ENCODE data around the gene GABBR2. TPM values are rescaled to one million over a fixed set of nuclear protein-coding genes. Genes with fewer than 3 reads are reported as not detected.

GABBR2 gene
- total RNA-seq, 1 experiment from 2014 or later: not detected

DNA sequence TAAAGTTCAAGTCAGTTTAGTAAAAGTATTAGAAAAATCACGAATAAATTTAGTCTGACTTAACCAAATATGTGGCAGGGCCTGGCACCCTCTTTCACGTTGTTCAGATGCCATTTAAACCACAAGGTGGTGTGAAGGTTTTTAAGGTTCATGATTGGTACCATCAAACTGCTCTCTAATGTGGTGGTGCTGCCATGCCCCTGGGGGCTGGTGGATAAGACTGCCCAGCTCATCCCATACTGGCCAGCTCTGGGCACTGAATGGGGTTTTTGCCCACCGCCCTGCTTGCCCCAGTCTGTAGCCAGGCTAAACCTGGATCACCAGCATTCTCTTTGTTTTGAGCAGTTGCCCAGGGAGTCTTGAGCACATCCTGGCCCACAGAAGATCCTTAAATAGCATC, 159.3 kb downstream of the GABBR2 start:
- DNase-seq (ENCODE audit: unreplicated experiment): no peak
- Mint-ChIP-seq H3K36me3 (ENCODE audit: insufficient read depth, unreplicated experiment) (no peaks in the 10 kb centered on the region), H3K27me3 (ENCODE audit: insufficient read depth, unreplicated experiment) (peaks cover 22% of the 10 kb centered on the region), H3K4me3 (ENCODE audit: unreplicated experiment) (no peak overlapping the region), H3K4me1 (ENCODE audit: insufficient read depth, unreplicated experiment) (no peaks in the 10 kb centered on the region), H3K27ac (ENCODE audit: low read depth, unreplicated experiment) (no peak overlapping the region), H3K9me3 (ENCODE audit: unreplicated experiment) (no peaks in the 10 kb centered on the region)
- BruUV-seq (replicated peaks): no TSS peak
- ChIA-PET CTCF (no interaction called here), POLR2A (no interaction called here)
- intact Hi-C loops (cut with micrococcal nuclease): no loop called here
- TF ChIP-seq, protein P1, sequence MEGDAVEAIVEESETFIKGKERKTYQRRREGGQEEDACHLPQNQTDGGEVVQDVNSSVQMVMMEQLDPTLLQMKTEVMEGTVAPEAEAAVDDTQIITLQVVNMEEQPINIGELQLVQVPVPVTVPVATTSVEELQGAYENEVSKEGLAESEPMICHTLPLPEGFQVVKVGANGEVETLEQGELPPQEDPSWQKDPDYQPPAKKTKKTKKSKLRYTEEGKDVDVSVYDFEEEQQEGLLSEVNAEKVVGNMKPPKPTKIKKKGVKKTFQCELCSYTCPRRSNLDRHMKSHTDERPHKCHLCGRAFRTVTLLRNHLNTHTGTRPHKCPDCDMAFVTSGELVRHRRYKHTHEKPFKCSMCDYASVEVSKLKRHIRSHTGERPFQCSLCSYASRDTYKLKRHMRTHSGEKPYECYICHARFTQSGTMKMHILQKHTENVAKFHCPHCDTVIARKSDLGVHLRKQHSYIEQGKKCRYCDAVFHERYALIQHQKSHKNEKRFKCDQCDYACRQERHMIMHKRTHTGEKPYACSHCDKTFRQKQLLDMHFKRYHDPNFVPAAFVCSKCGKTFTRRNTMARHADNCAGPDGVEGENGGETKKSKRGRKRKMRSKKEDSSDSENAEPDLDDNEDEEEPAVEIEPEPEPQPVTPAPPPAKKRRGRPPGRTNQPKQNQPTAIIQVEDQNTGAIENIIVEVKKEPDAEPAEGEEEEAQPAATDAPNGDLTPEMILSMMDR (IDR thresholded peaks at IDR 0.05; ENCODE audit: unreplicated experiment): no peak

DNA sequence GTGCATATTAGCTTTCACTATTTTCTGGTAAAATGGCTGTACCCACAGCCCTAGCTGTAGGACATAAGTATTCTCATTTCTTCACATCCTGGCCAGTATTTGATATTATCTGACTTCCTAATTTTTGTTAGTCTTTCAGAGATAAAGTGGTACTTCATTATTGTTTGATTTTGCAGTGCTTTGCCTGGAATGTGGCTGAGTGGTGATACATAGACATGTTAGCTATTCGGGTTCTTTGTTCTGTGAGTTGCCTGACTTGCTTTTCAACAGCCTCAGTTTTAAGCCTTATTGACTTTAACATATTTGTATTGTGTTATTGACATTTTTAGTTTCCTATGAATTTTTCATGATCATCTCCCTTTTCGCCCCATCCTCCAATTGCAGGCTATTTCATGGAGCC, 161.1 kb downstream of the GABBR2 start:
- ChIA-PET POLR2A (no interaction called here), CTCF (no interaction called here)
- Mint-ChIP-seq H3K27ac (ENCODE audit: low read depth, unreplicated experiment) (no peak overlapping the region), H3K9me3 (ENCODE audit: unreplicated experiment) (no peaks in the 10 kb centered on the region), H3K4me3 (ENCODE audit: unreplicated experiment) (no peak overlapping the region), H3K27me3 (ENCODE audit: insufficient read depth, unreplicated experiment) (peaks cover 31% of the 10 kb centered on the region), H3K4me1 (ENCODE audit: insufficient read depth, unreplicated experiment) (no peaks in the 10 kb centered on the region), H3K36me3 (ENCODE audit: insufficient read depth, unreplicated experiment) (no peaks in the 10 kb centered on the region)
- no peak for DNase-seq (ENCODE audit: unreplicated experiment)
- no TSS peak for BruUV-seq (replicated peaks)
- intact Hi-C loops (cut with micrococcal nuclease): no loop called here
- TF ChIP-seq, protein P1 (IDR thresholded peaks at IDR 0.05; ENCODE audit: unreplicated experiment): no peak

DNA sequence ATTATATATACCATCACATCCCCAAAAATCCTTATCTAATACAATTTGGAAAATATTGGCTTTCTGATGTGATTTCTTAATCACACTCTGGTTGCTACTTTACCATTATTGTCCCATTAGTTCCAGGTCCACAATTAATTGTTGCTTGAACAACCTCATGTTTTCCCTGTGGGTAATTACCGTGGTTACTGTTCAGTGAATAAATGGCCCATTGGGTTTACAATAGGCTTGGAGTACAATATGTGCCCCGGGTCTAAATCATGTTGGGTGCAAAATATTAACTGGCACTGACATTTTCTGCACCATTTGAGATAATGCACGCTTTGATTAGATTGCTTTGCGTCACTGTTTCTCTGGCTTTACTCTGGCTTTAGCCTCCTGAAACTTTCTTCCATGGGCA, 163.7 kb downstream of the GABBR2 start:
- Mint-ChIP-seq H3K4me3 (ENCODE audit: unreplicated experiment) (no peak overlapping the region), H3K27me3 (ENCODE audit: insufficient read depth, unreplicated experiment) (peaks cover 54% of the 10 kb centered on the region), H3K4me1 (ENCODE audit: insufficient read depth, unreplicated experiment) (no peaks in the 10 kb centered on the region), H3K27ac (ENCODE audit: low read depth, unreplicated experiment) (no peak overlapping the region), H3K9me3 (ENCODE audit: unreplicated experiment) (no peaks in the 10 kb centered on the region), H3K36me3 (ENCODE audit: insufficient read depth, unreplicated experiment) (no peaks in the 10 kb centered on the region)
- TF ChIP-seq, protein P1 (IDR thresholded peaks at IDR 0.05; ENCODE audit: unreplicated experiment): no peak
- ChIA-PET CTCF (interaction anchor here (0.6 kb wide), 1 partner anchor 567 kb away, joined by 3 read pairs; no protein-coding TSS in a partner anchor), POLR2A (interaction anchor here (0.7 kb wide), 1 partner anchor 263 kb away, joined by 3 read pairs; the partner anchor contains the start of gene GALNT12)
- DNase-seq (ENCODE audit: unreplicated experiment): no peak
- intact Hi-C loops (cut with micrococcal nuclease): no loop called here
- no TSS peak for BruUV-seq (replicated peaks)

DNA sequence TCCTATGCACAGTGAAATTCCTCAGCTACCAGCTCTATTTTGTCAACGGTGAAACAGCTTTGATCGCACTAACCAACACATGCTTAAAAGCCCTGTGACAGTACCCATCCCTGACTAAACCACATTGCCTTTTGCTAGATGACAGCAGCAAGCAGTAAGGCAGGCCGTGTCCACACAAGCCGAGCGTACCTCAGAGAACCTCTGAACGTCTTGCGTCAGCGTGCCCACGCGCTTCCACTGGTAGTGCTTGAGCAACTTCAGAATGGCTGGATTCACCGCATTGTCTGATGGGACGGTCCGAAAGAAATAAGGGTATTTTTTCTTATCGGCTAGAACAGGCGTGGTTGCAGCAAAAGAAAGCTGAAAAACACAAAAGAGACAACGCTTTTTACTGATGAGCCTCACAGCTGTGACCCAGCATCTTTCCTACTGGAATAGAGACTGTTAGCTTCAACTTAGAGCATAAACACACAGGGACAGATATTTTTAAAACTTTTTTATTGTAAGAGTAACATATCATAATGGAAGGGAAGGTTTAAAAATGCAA, 167.0 kb downstream of the GABBR2 start:
- DNase-seq (ENCODE audit: unreplicated experiment): no peak
- intact Hi-C loops (cut with micrococcal nuclease): no loop called here
- ChIA-PET CTCF (interaction anchor here (0.7 kb wide), 1 partner anchor 307 kb away, joined by 3 read pairs; no protein-coding TSS in a partner anchor), POLR2A (interaction anchor here (0.6 to 0.7 kb wide), 2 partner anchors 18 to 37 kb away, joined by 3 read pairs; no protein-coding TSS in a partner anchor)
- Mint-ChIP-seq H3K27me3 (ENCODE audit: insufficient read depth, unreplicated experiment) (peaks cover 53% of the 10 kb centered on the region), H3K4me1 (ENCODE audit: insufficient read depth, unreplicated experiment) (no peaks in the 10 kb centered on the region), H3K4me3 (ENCODE audit: unreplicated experiment) (no peak overlapping the region), H3K36me3 (ENCODE audit: insufficient read depth, unreplicated experiment) (no peaks in the 10 kb centered on the region), H3K9me3 (ENCODE audit: unreplicated experiment) (no peaks in the 10 kb centered on the region), H3K27ac (ENCODE audit: low read depth, unreplicated experiment) (no peak overlapping the region)
- BruUV-seq (replicated peaks): no TSS peak
- TF ChIP-seq, protein P1 (IDR thresholded peaks at IDR 0.05; ENCODE audit: unreplicated experiment): no peak

Data from MCF 10A (cell line).